Esophagus muscularis mucosa (tissue), 4 donors: ENCODE data around the gene AGO1. TPM values are rescaled to one million over a fixed set of nuclear protein-coding genes. Genes with fewer than 3 reads are reported as not detected.
"Not testable (repeated sequence)": the region's sequence is repeated elsewhere in the genome, so short reads cannot be mapped to it uniquely, and the experiment has no call there.

ENCODE experiments used
- DNase-seq: peaks from one replicate; pipeline ENCODE4 v3.0.0-alpha.2; 2017; ENCODE audit errors: extremely low spot score
- H3K27ac ChIP-seq, 4 donors: fragments of 200-600 bp; sonication (generic); replicated peaks in 1 of 4; 1 replicate in 3 of 4; 2 replicates in 1 of 4; pipeline ENCODE4 v1.5.1; 2016 to 2019; ENCODE audit warnings: mild to moderate bottlenecking in 1 of 4
- H3K27me3 ChIP-seq, 4 donors: fragments of 200-600 bp; sonication (generic); one replicate each; pipeline versions ENCODE4 v1.5.1 to v1.6.0; 2016 to 2019
- H3K36me3 ChIP-seq, 4 donors: fragments of 200-600 bp; sonication (generic); one replicate each; pipeline ENCODE4 v1.5.1; 2016 to 2019
- H3K4me1 ChIP-seq, 4 donors: fragments of 200-600 bp; sonication (generic); one replicate each; pipeline ENCODE4 v1.5.1; 2016 to 2019
- H3K4me3 ChIP-seq, 4 donors: fragments of 200-600 bp; sonication (generic); 1 replicate in 2 of 4; 2 replicates in 2 of 4; pipeline ENCODE4 v1.5.1; 2016 to 2019; ENCODE audit warnings: mild to moderate bottlenecking in 4 of 4, moderate library complexity in 1 of 4
- H3K9me3 ChIP-seq, 4 donors: fragments of 200-600 bp; sonication (generic); 1 replicate in 3 of 4; 2 replicates in 1 of 4; pipeline ENCODE4 v1.5.1; 2016 to 2019
- CTCF ChIP-seq, 3 experiments: fragments of 200-600 bp in 2 of 3; fragments of 450-650 bp in 1 of 3; sonication (generic) in 2 of 3; IDR thresholded peaks; one replicate each; pipeline ENCODE4 v1.5.1; 2017 to 2019; ENCODE audit warnings: antibody characterized with exemption in 3 of 3, mild to moderate bottlenecking in 2 of 3, moderate library complexity in 1 of 3
- EP300 ChIP-seq: sonication (generic); formaldehyde crosslinking; IDR thresholded peaks from one replicate; pipeline ENCODE4 v1.6.1; 2017; ENCODE audit warnings: antibody characterized with exemption
- POLR2A ChIP-seq: fragments of 450-650 bp; IDR thresholded peaks from one replicate; pipeline ENCODE4 v1.6.1; 2017; ENCODE audit warnings: antibody characterized with exemption, moderate library complexity, mild to moderate bottlenecking, low read depth
- POLR2AphosphoS5 ChIP-seq, 2 donors: sonication (generic); formaldehyde crosslinking; IDR thresholded peaks; one replicate each; pipeline ENCODE4 v1.6.1; 2017; ENCODE audit warnings: antibody characterized with exemption in 2 of 2
- WGBS: methylation state at CpG from one replicate; pipeline ENCODE4 v1.1.5; 2018; 5-methylcytosine and 5-hydroxymethylcytosine counted together
- intact Hi-C: fragments of 100-400 bp; cut with DNase I; formaldehyde crosslinking; loops from one replicate; pipeline ENCODE4 v1.15.1; 2023
- total RNA-seq, 4 donors: library from RNA; depleted of rRNA; stranded (reverse); fragments of >200 nt; gene quantifications; one replicate each; pipeline versions ENCODE4 v1.1.0 to v1.2.1, GENCODE V29; 2016

AGO1 gene
- total RNA-seq, 4 donors from 2014 or later, result 16.2 to 32.6 (median 24.4) TPM

GRCh38 chr1:35962952-35963351 lies 79.9 kb downstream of the AGO1 start:
- WGBS, result 87% methylated on average over 2 of the region's 2 CpGs
- Histone ChIP-seq H3K36me3 (peaks cover 0 to 7% (median 0%) of the 10 kb centered on the region in 4 donors), H3K27me3 (no peaks in the 10 kb centered on the region), H3K27ac (no peak overlapping the region), H3K9me3 (no peaks in the 10 kb centered on the region), H3K4me1 (no peaks in the 10 kb centered on the region), H3K4me3 (no peak overlapping the region)
- no peak for DNase-seq
- intact Hi-C loops, result no loop called here
- TF ChIP-seq CTCF (IDR thresholded peaks at IDR 0.05) (no peak), POLR2A (no peak), EP300 (no peak), POLR2AphosphoS5 (IDR thresholded peaks at IDR 0.05) (no peak)

GRCh38 chr1:35964277-35964676 lies 81.3 kb downstream of the AGO1 start:
- H3K4me3 ChIP-seq, H3K27me3 ChIP-seq, H3K9me3 ChIP-seq, H3K27ac ChIP-seq, intact Hi-C loops, DNase-seq, H3K4me1 ChIP-seq: not testable (repeated sequence)
- WGBS, result 100% methylated on average over 1 of the region's 1 CpG
- H3K36me3 ChIP-seq, result peaks cover 0 to 12% (median under 1%) of the 10 kb centered on the region in 4 donors

- WGBS, result 96% methylated on average over 1 of the region's 1 CpG
- Histone ChIP-seq H3K27ac (no peak overlapping the region), H3K4me1 (no peaks in the 10 kb centered on the region), H3K27me3 (no peaks in the 10 kb centered on the region), H3K36me3 (peaks cover 3 to 27% (median 12%) of the 10 kb centered on the region in 4 donors), H3K9me3 (no peaks in the 10 kb centered on the region), H3K4me3 (no peak overlapping the region)
- TF ChIP-seq POLR2AphosphoS5 (IDR thresholded peaks at IDR 0.05) (no peak), CTCF (IDR thresholded peaks at IDR 0.05) (no peak), POLR2A (no peak), EP300 (no peak)
- DNase-seq, result no peak
- intact Hi-C loops, result no loop called here
Measured at GRCh38 chr1:35968396-35968795, 85.4 kb downstream of the AGO1 start.

GRCh38 chr1:35971601-35972000 lies 88.6 kb downstream of the AGO1 start:
- intact Hi-C loops, result no loop called here
- Histone ChIP-seq H3K36me3 (peaks cover 7 to 43% (median 20%) of the 10 kb centered on the region in 4 donors), H3K4me1 (no peaks in the 10 kb centered on the region), H3K9me3 (no peaks in the 10 kb centered on the region), H3K4me3 (no peak overlapping the region), H3K27ac (no peak overlapping the region), H3K27me3 (no peaks in the 10 kb centered on the region)
- 95% methylated on average over 2 of the region's 2 CpGs for WGBS
- DNase-seq, result no peak
- no peak for TF ChIP-seq POLR2A
- TF ChIP-seq CTCF (IDR thresholded peaks at IDR 0.05), result no peak
- TF ChIP-seq POLR2AphosphoS5 (IDR thresholded peaks at IDR 0.05), result no peak
- TF ChIP-seq EP300, result no peak

GRCh38 chr1:35972631-35973030 lies 89.6 kb downstream of the AGO1 start:
- H3K4me3 ChIP-seq, H3K27ac ChIP-seq, intact Hi-C loops, H3K4me1 ChIP-seq, H3K27me3 ChIP-seq, DNase-seq, H3K9me3 ChIP-seq: not testable (repeated sequence)
- 95% methylated on average over 3 of the region's 3 CpGs for WGBS
- H3K36me3 ChIP-seq, result peaks cover 7 to 40% (median 20%) of the 10 kb centered on the region in 4 donors

GRCh38 chr1:35980090-35980489 lies 97.1 kb downstream of the AGO1 start:
- Histone ChIP-seq H3K27ac (no peak overlapping the region), H3K4me1 (no peaks in the 10 kb centered on the region), H3K36me3 (peaks cover 6 to 37% (median 11%) of the 10 kb centered on the region in 4 donors), H3K4me3 (no peak overlapping the region), H3K9me3 (no peaks in the 10 kb centered on the region), H3K27me3 (no peaks in the 10 kb centered on the region)
- no peak for DNase-seq
- TF ChIP-seq POLR2AphosphoS5 (IDR thresholded peaks at IDR 0.05), result no peak
- intact Hi-C loops, result no loop called here

Other genes with a start within 250 kb of the AGO1 start
- 10 to 100 TPM; 30.3 to 40.5 (median 32.4) TPM for gene PSMB2, start 241.7 kb upstream of the AGO1 start, total RNA-seq
- gene C1orf216, start 164.3 kb upstream of the AGO1 start, total RNA-seq, result 10 to 100 TPM; 20.5 to 33.2 (median 28.2) TPM
- gene CLSPN, start 113.2 kb upstream of the AGO1 start, total RNA-seq, result under 1 TPM in 3 of 4 donors, not detected in 1; under 0.01 to 0.40 (median 0.17) TPM
- 10 to 100 TPM; 25.2 to 42.7 (median 33.0) TPM for gene AGO4, start 75.2 kb upstream of the AGO1 start, total RNA-seq
- 10 to 100 TPM; 19.9 to 23.3 (median 21.0) TPM for gene AGO3, start 47.9 kb downstream of the AGO1 start, total RNA-seq
- gene TEKT2, start 200.9 kb downstream of the AGO1 start, total RNA-seq, result under 1 TPM in 1 of 4 donors, not detected in 3; 0.83 TPM
- 10 to 100 TPM; 23.3 to 45.8 (median 40.8) TPM for gene ADPRS, start 205.7 kb downstream of the AGO1 start, total RNA-seq
- 10 to 100 TPM; 20.7 to 57.4 (median 34.7) TPM for gene COL8A2, start 242.0 kb downstream of the AGO1 start, total RNA-seq